GM18861 (cell line): ENCODE data around the gene MBP.

Experiments
- ATAC-seq: cut with Tn5 transposase; IDR thresholded peaks from one replicate; pipeline ENCODE4 v1.9.1; 2021; ENCODE audit not compliant: unreplicated experiment

The MBP gene

GRCh38 chr18:77103187-77103850 is 29.3 kb downstream of the MBP start:
- ATAC-seq, result no peak

GRCh38 chr18:77102259-77103040 is 30.1 kb downstream of the MBP start:
- ATAC-seq, result peak; percentile 79

- peak; percentile 24 for ATAC-seq
Observed at GRCh38 chr18:77101410-77102258, 30.9 kb downstream of the MBP start.

- ATAC-seq, result no peak
Observed at GRCh38 chr18:77100751-77101355, 31.7 kb downstream of the MBP start.

GRCh38 chr18:77099485-77100370 is 32.9 kb downstream of the MBP start:
- ATAC-seq, result no peak

- no peak for ATAC-seq
Observed at GRCh38 chr18:77098538-77099174, 33.9 kb downstream of the MBP start.

- ATAC-seq, result no peak
Observed at GRCh38 chr18:77098029-77098428, 34.6 kb downstream of the MBP start.

- ATAC-seq, result no peak
Observed at GRCh38 chr18:77096936-77097886, 35.4 kb downstream of the MBP start.

GRCh38 chr18:77095391-77096371 is 36.9 kb downstream of the MBP start:
- no peak for ATAC-seq

- ATAC-seq, result no peak
Observed at GRCh38 chr18:77093586-77093985, 39.0 kb downstream of the MBP start.

GRCh38 chr18:77093067-77093430 is 39.5 kb downstream of the MBP start:
- ATAC-seq, result no peak

GRCh38 chr18:77092104-77093066 is 40.2 kb downstream of the MBP start:
- ATAC-seq, result no peak

GRCh38 chr18:77091366-77091765 is 41.2 kb downstream of the MBP start:
- ATAC-seq, result no peak

- no peak for ATAC-seq
Observed at GRCh38 chr18:77090546-77091174, 41.9 kb downstream of the MBP start.

GRCh38 chr18:77089723-77090285 is 42.8 kb downstream of the MBP start:
- ATAC-seq, result no peak
